NCI-H748 (cell line): ENCODE results near the gene CNN3.
A peak's percentile ranks its signal among the peaks of the same experiment; 100 is the strongest.

Source experiments
- DNase-seq: peaks from one replicate; lab custom pipeline; 2025; ENCODE audit not compliant: unreplicated experiment; lab: John Stamatoyannopoulos, UW

Gene CNN3

GRCh38 chr1:94858276-94858675 lies 68.6 kb downstream of the CNN3 start:
- DNase-seq: no peak

- no peak for DNase-seq
These were observed 70.0 kb downstream of the CNN3 start for GRCh38 chr1:94856868-94857267.

- no peak for DNase-seq
These were observed 70.9 kb downstream of the CNN3 start for GRCh38 chr1:94856004-94856403.

GRCh38 chr1:94855307-94855700 lies 71.6 kb downstream of the CNN3 start:
- no peak for DNase-seq

- peak; percentile 80 for DNase-seq
These were observed 72.2 kb downstream of the CNN3 start for GRCh38 chr1:94854458-94855306.

- no peak for DNase-seq
These were observed 74.1 kb downstream of the CNN3 start for GRCh38 chr1:94852788-94853187.

- DNase-seq: no peak
These were observed 75.3 kb downstream of the CNN3 start for GRCh38 chr1:94851571-94851970.
